A549 (cell line): ENCODE measurements around the gene DPRX. TPM values are rescaled to one million over a fixed set of nuclear protein-coding genes. Genes with fewer than 3 reads are reported as not detected.

ENCODE experiments used
- ATAC-seq, 2 experiments: fragments of 200-7000 bp in 1 of 2; fragments of >200 bp in 1 of 2; cut with Nextera tagmentation in 1 of 2; cut with Tn5 transposase in 1 of 2; 3 replicates each; pipeline versions ENCODE4 v1.8.0 to v1.9.1; 2018 to 2020; ENCODE audit warnings: mild to moderate bottlenecking in 1 of 2, moderate library complexity in 1 of 2
- CTCF ChIA-PET: fragments of 300-600 bp; sonication (Branson Sonifier 250); formaldehyde crosslinking; extraction: SDS; loops from one replicate; lab custom pipeline; 2021; ENCODE audit warnings: antibody characterized with exemption, inconsistent platforms; lab: Yijun Ruan, JAX
- POLR2A ChIA-PET: fragments of 350-600 bp; formaldehyde crosslinking; extraction: SDS; loops from one replicate; lab custom pipeline; 2021; ENCODE audit warnings: antibody characterized with exemption, inconsistent platforms; lab: Yijun Ruan, JAX
- DNase-seq, 2 experiments: peaks; one replicate each; pipeline versions ENCODE4 v3.0.0 to v3.0.0-alpha.2; 2011 to 2016; ENCODE audit warnings: low read depth in 1 of 2, low spot score in 1 of 2
- FAIRE-seq: peaks from 2 replicates; lab custom pipeline; 2011; peaks lifted over from hg19 to GRCh38; lab: Jason Lieb, UNC
- H3K27ac ChIP-seq, 2 experiments: fragments of >200 bp; sonication (Bioruptor Twin); formaldehyde crosslinking; 3 replicates each; pipeline ENCODE4 v1.5.1; 2016 to 2017
- H3K4me1 ChIP-seq: fragments of >200 bp; sonication (Bioruptor Twin); formaldehyde crosslinking; 3 replicates; pipeline ENCODE4 v1.6.1; 2016
- H3K4me2 ChIP-seq: fragments of >200 bp; sonication (Bioruptor Twin); formaldehyde crosslinking; 3 replicates; pipeline ENCODE4 v1.6.1; 2016
- H3K4me3 ChIP-seq: fragments of >200 bp; sonication (Bioruptor Twin); formaldehyde crosslinking; 3 replicates; pipeline ENCODE4 v1.5.1; 2016
- H3K9me3 ChIP-seq: fragments of >200 bp; sonication (Bioruptor Twin); formaldehyde crosslinking; 3 replicates; pipeline ENCODE4 v1.6.1; 2016
- CHD2 ChIP-seq: fragments of 150-350 bp; IDR thresholded peaks from 2 replicates; pipeline ENCODE4 v1.6.1; 2014; ENCODE audit warnings: low read length; ENCODE audit not compliant: partially characterized antibody
- EHF ChIP-seq: fragments of 250-450 bp; sonication (Bioruptor Pico); IDR thresholded peaks from 2 replicates; pipeline ENCODE4 v1.5.0; 2020; ENCODE audit warnings: mild to moderate bottlenecking
- FOSB ChIP-seq: fragments of 250-450 bp; sonication (Bioruptor Pico); IDR thresholded peaks from 2 replicates; pipeline ENCODE4 v1.5.0; 2020; ENCODE audit warnings: mild to moderate bottlenecking, moderate library complexity
- HOXB13 ChIP-seq: fragments of 250-450 bp; sonication (Bioruptor Pico); IDR thresholded peaks from 2 replicates; pipeline ENCODE4 v1.5.0; 2020; ENCODE audit warnings: low read depth, mild to moderate bottlenecking, moderate library complexity
- JUNB ChIP-seq: fragments of >200 bp; sonication (Bioruptor Twin); formaldehyde crosslinking; IDR thresholded peaks from 2 replicates; pipeline ENCODE4 v1.6.1; 2016
- MAFK ChIP-seq: fragments of 450-650 bp; IDR thresholded peaks from 2 replicates; pipeline ENCODE4 v1.6.1; 2014; ENCODE audit not compliant: partially characterized antibody
- MAZ ChIP-seq: fragments of 150-350 bp; IDR thresholded peaks from 2 replicates; pipeline ENCODE4 v1.6.1; 2014; ENCODE audit warnings: antibody characterized with exemption, low read depth, low read length, borderline replicate concordance
- NR3C1 ChIP-seq: fragments of >200 bp; sonication (Bioruptor Twin); formaldehyde crosslinking; IDR thresholded peaks from 3 replicates; pipeline ENCODE4 v1.6.1; 2017
- PHF8 ChIP-seq: fragments of 200-600 bp; sonication (generic); IDR thresholded peaks from 2 replicates; pipeline ENCODE4 v1.6.1; 2016; ENCODE audit warnings: low read depth, mild to moderate bottlenecking, antibody characterized with exemption, moderate library complexity, borderline replicate concordance
- RCOR1 ChIP-seq: fragments of 150-350 bp; IDR thresholded peaks from 2 replicates; pipeline ENCODE4 v1.6.1; 2014; ENCODE audit warnings: antibody characterized with exemption, low read length, low read depth
- SMC3 ChIP-seq: fragments of >200 bp; sonication (Bioruptor Twin); formaldehyde crosslinking; IDR thresholded peaks from 3 replicates; pipeline ENCODE4 v1.6.1; 2018; ENCODE audit warnings: inconsistent platforms
- WGBS: methylation state at CpG from one replicate; pipeline ENCODE4 v1.1.6; 2017; ENCODE audit errors: missing lambda C conversion rate; 5-methylcytosine and 5-hydroxymethylcytosine counted together
- polyA plus RNA-seq, 4 experiments: library from polyadenylated mRNA; depleted of rRNA in 3 of 4; stranded (reverse); fragments of >200 nt; fragmentation: RNase III in 1 of 4; extraction: RNeasy Plus Mini Kit Qiagen cat#74134 plus additional on column Dnase treatment in 1 of 4; gene quantifications; 2 replicates in 3 of 4; 3 replicates in 1 of 4; pipeline ENCODE4 v1.2.3, GENCODE V29; 2011 to 2017
- TF ChIP-seq, protein P1 (sequence below): fragments of 250-450 bp; sonication (Bioruptor Pico); IDR thresholded peaks from 2 replicates; pipeline ENCODE4 v1.5.0; 2021; ENCODE audit warnings: mild to moderate bottlenecking, moderate library complexity, borderline replicate concordance
- TF ChIP-seq, protein P2 (sequence below): fragments of >200 bp; sonication (Bioruptor Twin); formaldehyde crosslinking; IDR thresholded peaks from 3 replicates; pipeline ENCODE4 v1.6.1; 2016
- TF ChIP-seq, protein P3 (sequence below): fragments of >200 bp; sonication (Bioruptor Twin); formaldehyde crosslinking; IDR thresholded peaks from 2 replicates; pipeline ENCODE4 v1.6.1; 2016
- TF ChIP-seq, protein P4 (sequence below): IDR thresholded peaks from 2 replicates; pipeline ENCODE4 v1.6.1; 2012
- TF ChIP-seq, protein P5 (sequence below): fragments of 200-600 bp; sonication (generic); IDR thresholded peaks from 2 replicates; pipeline ENCODE4 v1.6.1; 2016; ENCODE audit warnings: antibody characterized with exemption, mild to moderate bottlenecking, moderate library complexity

DPRX gene
- polyA plus RNA-seq, 2 of the 4 experiments (the other 2 are of a cell fraction): not detected

DNA sequence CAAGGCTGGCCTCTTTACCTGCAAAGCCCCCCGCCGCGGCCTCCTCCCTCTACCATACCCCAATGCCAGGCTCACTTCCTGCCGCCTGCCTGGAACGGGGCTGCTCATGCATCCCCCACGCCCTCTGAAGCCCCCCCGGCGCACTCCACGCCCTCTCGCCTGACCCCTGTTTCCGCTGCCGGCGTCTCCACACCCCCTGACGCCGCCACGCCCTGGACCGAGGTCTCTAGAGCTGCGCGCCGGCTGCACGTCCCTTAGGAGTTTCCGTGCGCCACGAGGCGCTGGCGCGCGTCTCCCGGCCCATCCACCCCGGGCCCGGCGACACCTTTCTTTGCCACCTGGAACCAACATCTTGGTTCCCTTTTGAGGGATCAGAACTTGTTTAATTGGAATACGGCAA lies 16.0 kb downstream of the DPRX start:
- Histone ChIP-seq H3K4me1 (no peaks in the 10 kb centered on the region), H3K9me3 (peaks cover 46% of the 10 kb centered on the region), H3K27ac (no peak overlapping the region), H3K4me3 (no peak overlapping the region), H3K4me2 (no peak overlapping the region)
- DNase-seq (no peak), FAIRE-seq (no peak), ATAC-seq (no peak)
- POLR2A ChIA-PET: no interaction called here
- CTCF ChIA-PET: no interaction called here
- TF ChIP-seq MAFK (no peak), MAZ (no peak), EHF (CRISPR knock-in tag) (no peak), RCOR1 (no peak)
- WGBS: 75% methylated on average over 33 of the region's 33 CpGs

DNA sequence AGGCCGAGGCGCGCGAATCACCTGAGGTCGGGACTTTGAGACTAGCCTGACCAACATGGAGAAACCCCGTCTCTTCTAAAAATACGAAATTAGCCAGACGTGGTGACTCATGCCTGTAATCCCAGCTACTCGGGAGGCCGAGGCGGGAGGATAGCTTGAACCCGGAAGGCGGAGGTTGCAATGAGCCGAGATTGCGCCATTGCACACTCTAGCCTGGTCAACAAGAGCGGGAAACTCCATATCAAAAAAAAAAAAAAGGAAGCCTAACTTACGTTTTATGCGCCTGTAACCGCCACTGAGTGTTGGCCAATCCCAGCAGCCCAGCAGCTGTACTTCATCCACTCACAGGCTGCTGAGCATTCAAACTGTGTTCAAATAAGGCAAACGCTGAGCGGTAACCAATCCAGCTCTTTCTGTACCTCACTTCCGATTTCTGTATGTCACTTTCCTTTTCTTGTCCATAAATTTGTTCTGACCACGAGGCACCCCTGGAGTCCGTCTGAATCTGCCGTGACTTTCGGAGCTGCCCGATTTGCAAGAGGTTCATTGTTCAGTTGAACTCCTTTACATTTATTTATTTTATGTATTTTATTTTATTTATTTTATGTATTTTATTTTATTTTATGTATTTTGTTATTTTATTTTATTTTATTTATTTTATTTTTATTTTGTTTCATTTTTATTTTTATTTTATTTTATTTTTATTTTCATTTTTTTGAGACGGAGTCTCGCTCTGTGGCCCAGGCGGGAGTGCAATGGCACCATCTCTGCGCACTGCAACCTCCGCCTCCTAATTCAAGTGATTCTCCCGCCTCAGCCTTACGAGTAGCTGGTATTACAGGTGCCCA lies 18.2 kb downstream of the DPRX start:
- ATAC-seq: no peak
- POLR2A ChIA-PET: no interaction called here
- no peaks in the 10 kb centered on the region for H3K4me1 ChIP-seq
- H3K27ac ChIP-seq: no peak overlapping the region
- FAIRE-seq: no peak
- WGBS: 75% methylated on average over 34 of the region's 34 CpGs
- no peak overlapping the region for H3K4me2 ChIP-seq
- no peak for DNase-seq
- CTCF ChIA-PET: interaction anchor here (0.6 kb wide), 1 partner anchor 33 kb away, joined by 3 read pairs; no protein-coding TSS in a partner anchor
- peaks cover 56% of the 10 kb centered on the region for H3K9me3 ChIP-seq
- TF ChIP-seq, protein P1, sequence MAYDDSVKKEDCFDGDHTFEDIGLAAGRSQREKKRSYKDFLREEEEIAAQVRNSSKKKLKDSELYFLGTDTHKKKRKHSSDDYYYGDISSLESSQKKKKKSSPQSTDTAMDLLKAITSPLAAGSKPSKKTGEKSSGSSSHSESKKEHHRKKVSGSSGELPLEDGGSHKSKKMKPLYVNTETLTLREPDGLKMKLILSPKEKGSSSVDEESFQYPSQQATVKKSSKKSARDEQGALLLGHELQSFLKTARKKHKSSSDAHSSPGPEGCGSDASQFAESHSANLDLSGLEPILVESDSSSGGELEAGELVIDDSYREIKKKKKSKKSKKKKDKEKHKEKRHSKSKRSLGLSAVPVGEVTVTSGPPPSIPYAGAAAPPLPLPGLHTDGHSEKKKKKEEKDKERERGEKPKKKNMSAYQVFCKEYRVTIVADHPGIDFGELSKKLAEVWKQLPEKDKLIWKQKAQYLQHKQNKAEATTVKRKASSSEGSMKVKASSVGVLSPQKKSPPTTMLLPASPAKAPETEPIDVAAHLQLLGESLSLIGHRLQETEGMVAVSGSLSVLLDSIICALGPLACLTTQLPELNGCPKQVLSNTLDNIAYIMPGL (CRISPR knock-in tag): no peak
- no peak for TF ChIP-seq HOXB13 (CRISPR knock-in tag)
- TF ChIP-seq PHF8: no peak
- TF ChIP-seq, protein P2, sequence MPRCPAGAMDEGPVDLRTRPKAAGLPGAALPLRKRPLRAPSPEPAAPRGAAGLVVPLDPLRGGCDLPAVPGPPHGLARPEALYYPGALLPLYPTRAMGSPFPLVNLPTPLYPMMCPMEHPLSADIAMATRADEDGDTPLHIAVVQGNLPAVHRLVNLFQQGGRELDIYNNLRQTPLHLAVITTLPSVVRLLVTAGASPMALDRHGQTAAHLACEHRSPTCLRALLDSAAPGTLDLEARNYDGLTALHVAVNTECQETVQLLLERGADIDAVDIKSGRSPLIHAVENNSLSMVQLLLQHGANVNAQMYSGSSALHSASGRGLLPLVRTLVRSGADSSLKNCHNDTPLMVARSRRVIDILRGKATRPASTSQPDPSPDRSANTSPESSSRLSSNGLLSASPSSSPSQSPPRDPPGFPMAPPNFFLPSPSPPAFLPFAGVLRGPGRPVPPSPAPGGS: no peak
- no peak for TF ChIP-seq FOSB (CRISPR knock-in tag)
- no peak for TF ChIP-seq SMC3
- TF ChIP-seq, protein P3, sequence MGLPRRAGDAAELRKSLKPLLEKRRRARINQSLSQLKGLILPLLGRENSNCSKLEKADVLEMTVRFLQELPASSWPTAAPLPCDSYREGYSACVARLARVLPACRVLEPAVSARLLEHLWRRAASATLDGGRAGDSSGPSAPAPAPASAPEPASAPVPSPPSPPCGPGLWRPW: no peak
- TF ChIP-seq NR3C1: no peak
- TF ChIP-seq, protein P4, sequence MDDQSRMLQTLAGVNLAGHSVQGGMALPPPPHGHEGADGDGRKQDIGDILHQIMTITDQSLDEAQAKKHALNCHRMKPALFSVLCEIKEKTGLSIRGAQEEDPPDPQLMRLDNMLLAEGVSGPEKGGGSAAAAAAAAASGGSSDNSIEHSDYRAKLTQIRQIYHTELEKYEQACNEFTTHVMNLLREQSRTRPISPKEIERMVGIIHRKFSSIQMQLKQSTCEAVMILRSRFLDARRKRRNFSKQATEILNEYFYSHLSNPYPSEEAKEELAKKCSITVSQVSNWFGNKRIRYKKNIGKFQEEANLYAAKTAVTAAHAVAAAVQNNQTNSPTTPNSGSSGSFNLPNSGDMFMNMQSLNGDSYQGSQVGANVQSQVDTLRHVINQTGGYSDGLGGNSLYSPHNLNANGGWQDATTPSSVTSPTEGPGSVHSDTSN: no peak
- TF ChIP-seq, protein P5, sequence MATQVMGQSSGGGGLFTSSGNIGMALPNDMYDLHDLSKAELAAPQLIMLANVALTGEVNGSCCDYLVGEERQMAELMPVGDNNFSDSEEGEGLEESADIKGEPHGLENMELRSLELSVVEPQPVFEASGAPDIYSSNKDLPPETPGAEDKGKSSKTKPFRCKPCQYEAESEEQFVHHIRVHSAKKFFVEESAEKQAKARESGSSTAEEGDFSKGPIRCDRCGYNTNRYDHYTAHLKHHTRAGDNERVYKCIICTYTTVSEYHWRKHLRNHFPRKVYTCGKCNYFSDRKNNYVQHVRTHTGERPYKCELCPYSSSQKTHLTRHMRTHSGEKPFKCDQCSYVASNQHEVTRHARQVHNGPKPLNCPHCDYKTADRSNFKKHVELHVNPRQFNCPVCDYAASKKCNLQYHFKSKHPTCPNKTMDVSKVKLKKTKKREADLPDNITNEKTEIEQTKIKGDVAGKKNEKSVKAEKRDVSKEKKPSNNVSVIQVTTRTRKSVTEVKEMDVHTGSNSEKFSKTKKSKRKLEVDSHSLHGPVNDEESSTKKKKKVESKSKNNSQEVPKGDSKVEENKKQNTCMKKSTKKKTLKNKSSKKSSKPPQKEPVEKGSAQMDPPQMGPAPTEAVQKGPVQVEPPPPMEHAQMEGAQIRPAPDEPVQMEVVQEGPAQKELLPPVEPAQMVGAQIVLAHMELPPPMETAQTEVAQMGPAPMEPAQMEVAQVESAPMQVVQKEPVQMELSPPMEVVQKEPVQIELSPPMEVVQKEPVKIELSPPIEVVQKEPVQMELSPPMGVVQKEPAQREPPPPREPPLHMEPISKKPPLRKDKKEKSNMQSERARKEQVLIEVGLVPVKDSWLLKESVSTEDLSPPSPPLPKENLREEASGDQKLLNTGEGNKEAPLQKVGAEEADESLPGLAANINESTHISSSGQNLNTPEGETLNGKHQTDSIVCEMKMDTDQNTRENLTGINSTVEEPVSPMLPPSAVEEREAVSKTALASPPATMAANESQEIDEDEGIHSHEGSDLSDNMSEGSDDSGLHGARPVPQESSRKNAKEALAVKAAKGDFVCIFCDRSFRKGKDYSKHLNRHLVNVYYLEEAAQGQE: no peak
- no peak for TF ChIP-seq JUNB
- no peak for TF ChIP-seq CHD2
- TF ChIP-seq, all 56 proteins: peak for 0
- H3K4me3 ChIP-seq: no peak overlapping the region
